ENCODE results near the gene DCBLD1.
"Not testable (repeated sequence)": the region's sequence is repeated elsewhere in the genome, so short reads cannot be mapped to it uniquely, and the experiment has no call there.

DCBLD1 gene

DNA sequence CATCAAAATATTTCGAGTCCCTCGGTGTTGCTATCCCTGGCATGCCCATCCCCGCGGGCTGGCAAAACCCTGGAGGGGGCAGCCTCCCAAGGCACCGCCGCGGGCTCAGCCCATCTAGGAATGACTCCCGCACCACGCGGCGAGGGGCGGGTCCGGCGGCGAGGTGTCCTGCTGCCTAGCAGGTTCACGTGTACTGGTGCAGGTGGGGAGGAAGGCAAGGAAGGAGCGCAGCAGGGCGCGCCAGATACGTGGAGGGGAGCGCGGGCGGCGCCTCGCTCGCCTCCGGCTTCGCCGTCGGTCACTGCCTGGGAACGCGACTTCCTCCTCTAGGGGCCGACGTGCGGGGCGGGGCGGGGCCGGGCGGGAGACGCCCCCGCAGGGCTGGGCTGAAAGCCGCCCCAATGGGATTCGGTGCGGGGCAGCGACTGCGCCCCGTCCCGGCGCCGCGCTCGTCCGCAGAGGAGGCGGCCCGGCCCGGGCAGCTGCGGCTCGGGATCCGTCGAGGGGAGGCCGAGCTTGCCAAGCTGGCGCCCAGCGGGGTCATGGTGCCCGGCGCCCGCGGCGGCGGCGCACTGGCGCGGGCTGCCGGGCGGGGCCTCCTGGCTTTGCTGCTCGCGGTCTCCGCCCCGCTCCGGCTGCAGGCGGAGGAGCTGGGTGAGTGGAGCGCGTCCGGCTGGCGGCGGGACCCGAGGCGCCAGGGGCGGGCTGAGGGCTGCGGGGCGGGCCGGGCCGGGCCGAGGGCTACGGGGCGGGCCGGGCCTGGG is at the start of gene DCBLD1:
Gene DCBLD1, plus strand, starts transcription at position 435 of the 764 bp plus-strand sequence. Its CDS starts 108 bp downstream, at position 543.
- DNase-seq: peak; percentile 62

- DNase-seq: no peak
Observed at GRCh38 chr6:117440706-117441525, 41.6 kb upstream of the DCBLD1 start.

DNA sequence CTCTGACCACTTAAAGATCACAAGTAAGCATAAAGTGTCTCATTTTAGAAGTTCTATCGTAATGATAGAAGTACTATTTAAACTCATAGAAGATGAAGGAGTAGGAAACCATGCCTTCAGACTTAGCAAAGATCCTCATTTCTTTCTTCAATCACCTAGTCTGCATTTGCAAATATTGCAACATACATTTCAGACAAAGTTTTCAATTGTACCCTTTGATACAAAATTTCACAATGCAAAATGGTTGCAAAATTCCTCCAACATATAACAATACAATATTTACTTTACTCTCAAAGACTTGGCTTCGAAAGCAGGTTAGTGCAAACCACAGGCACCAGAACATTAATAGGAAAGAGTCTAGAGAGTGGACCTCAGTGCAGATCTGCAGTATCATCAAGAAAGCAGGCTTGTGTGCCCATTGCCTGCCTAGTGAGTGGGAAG is 40.6 kb upstream of the DCBLD1 start:
- no peak for DNase-seq

DNA sequence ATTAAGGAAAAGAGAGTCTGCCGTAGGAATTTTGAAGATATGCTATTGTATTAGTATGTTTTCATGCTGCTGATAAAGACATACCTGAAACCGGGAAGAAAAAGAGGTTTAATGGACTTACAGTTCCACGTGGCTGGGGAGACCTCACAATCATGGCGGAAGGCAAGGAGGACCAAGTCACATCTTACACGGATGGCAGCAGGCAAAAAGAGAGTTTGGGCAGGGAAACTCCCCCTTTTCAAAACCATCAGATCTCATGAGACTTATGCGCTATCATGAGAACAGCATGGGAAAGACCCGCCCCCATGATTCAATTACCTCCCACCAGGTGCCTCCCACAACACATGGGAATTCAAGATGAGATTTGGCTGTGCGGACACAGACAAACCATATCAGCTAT is 40.2 kb upstream of the DCBLD1 start:
- not testable (repeated sequence) for DNase-seq

- DNase-seq: no peak
Observed at GRCh38 chr6:117444600-117444999, 37.9 kb upstream of the DCBLD1 start.

DNA sequence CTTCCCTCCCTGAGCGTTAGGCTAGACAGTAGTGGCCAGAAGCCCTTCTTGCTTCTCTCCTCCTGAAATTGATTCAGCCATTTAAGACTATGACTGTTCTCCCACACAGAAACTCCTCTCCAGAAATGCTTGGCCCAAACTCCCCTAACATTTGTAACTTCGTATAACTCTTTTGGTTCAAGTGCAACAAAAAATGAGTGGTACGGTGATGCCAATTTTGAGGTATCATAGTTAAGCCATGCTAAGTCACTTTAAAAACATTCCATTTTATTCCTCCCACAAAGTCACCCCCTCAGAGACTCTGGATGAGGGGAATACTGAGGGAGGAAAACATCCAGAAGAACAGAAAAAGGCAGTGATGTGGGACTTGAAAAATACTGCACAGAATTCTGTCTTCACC is 35.6 kb upstream of the DCBLD1 start:
- DNase-seq: no peak

GRCh38 chr6:117448011-117448410 is 34.5 kb upstream of the DCBLD1 start:
- DNase-seq: no peak

DNA sequence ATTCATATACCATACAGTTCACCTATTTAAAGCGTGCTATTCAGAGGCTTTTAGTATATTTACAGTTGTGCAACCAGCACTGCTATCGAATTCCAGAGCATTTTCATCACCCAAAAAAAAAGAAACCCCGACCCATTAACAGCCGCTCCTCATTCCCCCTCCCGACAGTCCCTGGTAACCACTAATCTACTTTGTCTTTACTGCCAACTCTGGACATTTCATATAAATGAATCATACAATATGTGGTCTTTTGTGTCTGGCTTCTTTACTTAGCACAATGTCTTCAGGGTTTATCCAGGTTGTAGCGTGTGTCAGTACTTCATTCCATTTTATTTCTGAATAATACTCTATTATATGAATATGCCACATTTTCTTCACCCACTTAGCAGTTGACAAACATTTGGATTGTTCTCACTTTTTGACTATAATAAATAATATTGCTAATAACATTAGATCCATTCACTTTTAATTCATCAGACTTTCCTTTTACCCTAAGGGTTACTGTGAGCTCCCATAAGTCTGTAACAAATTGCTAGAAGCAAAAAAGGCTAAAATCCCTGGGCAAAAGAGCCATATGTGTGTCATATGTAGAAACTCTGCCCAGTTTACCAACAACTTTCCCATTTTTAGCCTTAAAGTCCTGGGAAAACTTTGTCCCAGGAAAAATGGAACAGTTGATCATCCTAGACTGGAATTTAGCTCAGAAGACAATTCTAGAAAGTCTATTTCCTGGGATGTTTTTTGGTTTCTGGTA is 33.6 kb upstream of the DCBLD1 start:
- no peak for DNase-seq

- DNase-seq: peak; percentile 71
Observed at GRCh38 chr6:117449549-117450439, 32.7 kb upstream of the DCBLD1 start.

- no peak for DNase-seq
Observed at GRCh38 chr6:117451671-117452070, 30.8 kb upstream of the DCBLD1 start.

DNA sequence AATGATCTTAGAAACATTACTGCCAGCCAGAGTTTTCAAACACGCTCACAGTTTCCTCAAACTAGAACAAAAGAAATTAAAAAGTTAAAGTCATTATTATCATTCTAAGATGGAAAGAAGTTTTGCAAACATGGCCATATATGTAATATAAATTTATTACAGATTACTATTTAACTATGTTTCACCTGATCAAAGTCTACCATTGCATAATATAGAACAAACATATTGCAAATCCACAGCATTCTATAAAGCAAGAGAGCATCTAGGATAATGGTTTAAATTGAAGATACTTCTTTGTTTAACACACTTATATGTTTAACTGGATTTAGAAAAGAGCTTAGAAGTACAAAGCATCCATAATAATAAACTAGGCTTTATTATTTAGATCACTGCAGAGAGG is 26.2 kb upstream of the DCBLD1 start:
- no peak for DNase-seq

DNA sequence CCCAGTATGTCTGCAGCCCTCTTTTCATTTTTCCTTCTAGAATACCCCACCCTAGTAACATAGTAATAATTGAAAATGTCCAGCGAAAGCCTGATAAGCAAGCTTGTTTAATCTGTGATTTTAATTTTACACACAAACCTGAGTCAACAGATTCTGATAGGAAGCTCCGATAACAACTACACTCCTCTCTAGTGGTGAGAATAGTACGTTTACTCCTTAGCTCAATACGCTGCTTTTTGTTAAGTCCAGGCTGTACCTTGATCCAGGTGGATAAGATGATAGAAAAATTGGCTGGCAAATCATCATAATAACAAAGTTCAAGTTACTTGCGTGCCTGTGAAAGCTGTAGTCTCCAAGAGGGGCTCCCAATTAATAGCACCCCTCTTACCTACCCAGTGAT is 25.5 kb upstream of the DCBLD1 start:
- DNase-seq: no peak

DNA sequence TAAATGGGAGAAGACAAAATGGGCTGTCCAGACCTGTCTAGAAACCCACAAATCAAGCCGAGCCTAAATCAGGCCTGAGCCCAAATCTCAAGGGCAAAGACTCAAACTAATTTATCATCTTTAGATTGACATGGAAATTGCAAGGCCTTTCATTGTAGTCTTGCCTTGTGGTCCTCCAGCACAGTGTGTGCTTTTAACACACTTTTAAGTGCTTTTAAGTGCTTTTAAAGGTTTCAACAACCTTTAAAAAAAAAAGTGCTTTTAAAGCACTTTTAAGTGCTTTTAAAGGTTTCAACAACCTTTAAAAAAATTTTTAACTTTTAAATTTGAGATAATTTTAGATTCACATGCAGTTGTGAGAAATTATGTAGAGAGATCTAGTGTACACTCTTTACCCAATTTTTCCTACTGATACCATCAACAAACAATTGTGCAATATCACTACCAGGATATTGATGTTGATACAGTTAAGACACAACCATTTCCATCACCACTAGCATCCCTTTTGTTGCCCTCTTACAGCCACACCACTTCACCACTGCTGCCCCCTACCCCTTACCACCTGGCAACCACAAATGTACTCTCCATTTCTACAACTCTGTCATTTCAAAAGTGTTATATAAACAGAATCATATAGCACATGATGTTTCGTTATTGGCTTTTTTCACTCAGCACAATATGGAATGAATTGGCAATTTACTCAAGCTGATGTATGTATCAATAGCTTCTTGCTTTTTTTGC is 23.1 kb upstream of the DCBLD1 start:
- DNase-seq: no peak

- DNase-seq: no peak
Observed at GRCh38 chr6:117463762-117464665, 18.5 kb upstream of the DCBLD1 start.

DNA sequence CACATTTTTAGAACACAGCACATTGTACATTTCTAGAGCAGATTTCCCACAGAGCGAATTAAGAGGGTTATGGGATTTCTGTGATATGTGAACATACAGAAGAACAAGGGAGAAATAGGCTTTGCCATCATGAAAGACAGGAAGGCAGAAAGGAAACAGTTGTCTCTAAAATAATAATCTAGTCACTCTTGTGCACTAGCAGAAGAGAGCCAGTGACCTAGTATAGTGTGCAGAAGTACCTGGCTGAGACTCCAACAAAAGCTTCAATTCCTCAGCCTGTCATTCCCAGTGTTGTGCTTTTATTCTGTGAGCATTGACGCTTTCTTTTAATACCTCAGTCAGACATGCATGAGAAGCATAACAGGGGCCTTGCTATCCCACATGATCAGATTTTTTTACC is 17.8 kb upstream of the DCBLD1 start:
- no peak for DNase-seq

- no peak for DNase-seq
Observed at GRCh38 chr6:117465691-117466090, 16.8 kb upstream of the DCBLD1 start.

GRCh38 chr6:117467876-117468275 is 14.6 kb upstream of the DCBLD1 start:
- no peak for DNase-seq

DNA sequence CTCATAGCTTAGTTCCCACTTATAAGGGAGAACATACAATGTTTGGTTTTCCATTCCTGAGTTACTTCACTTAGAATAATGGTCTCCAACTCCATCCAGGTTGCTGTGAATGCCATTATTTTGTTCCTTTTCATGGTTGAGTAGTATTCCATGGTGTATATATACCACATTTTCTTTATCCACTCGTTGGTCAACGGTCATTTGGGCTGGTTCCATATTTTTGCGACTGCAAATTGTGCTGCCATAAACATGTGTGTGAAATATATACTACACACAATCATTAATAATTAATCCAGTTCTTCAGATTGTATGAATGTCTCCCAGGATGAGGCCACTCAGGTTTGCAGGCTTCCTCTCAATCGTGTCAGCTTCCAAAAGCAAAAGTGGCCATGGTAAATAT is 13.9 kb upstream of the DCBLD1 start:
- not testable (repeated sequence) for DNase-seq

DNA sequence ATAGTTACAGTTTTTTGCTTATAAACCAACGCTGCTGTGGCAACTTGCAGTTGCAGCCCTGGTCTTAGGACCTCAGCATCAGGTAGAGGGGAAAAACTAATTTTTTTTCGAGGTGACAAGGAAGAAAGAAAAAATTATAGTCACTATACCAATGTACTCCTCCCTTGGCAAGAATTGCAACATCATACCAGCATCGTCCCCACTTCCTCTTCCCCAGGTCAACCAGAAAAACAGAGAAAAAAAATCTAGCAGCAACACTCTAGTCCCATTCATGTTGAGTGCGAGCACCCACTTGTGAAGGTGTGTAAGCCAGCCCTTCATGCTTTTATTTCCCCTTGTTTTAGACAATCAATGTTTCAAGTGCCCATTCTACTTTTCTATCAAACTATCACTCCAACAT is 13.1 kb upstream of the DCBLD1 start:
- DNase-seq: no peak

- DNase-seq: no peak
Observed at GRCh38 chr6:117469791-117470190, 12.7 kb upstream of the DCBLD1 start.

- DNase-seq: no peak
Observed at GRCh38 chr6:117472667-117473066, 9.8 kb upstream of the DCBLD1 start.
